Panc1 (cell line): ENCODE measurements around the gene RBBP7. TPM values are rescaled to one million over a fixed set of nuclear protein-coding genes. Genes with fewer than 3 reads are reported as not detected.

Source experiments
- ATAC-seq: fragments of 200-7000 bp; cut with Tn5 transposase; 2 replicates; pipeline ENCODE4 v1.9.1; 2020; ENCODE audit warnings: mild to moderate bottlenecking, moderate library complexity
- BruUV-seq: library from RNA; stranded (reverse); fragments of 400-500 nt; replicated peaks from 2 replicates; lab custom pipeline; 2021; lab: Mats Ljungman, UMichigan
- CTCF ChIA-PET: fragments of 300-600 bp; sonication (Branson Sonifier 250); formaldehyde crosslinking; loops from one replicate; lab custom pipeline; 2022; ENCODE audit warnings: antibody characterized with exemption; lab: Charles Lee
- POLR2A ChIA-PET: fragments of 300-600 bp; sonication (Branson Sonifier 250); formaldehyde crosslinking; loops from one replicate; lab custom pipeline; 2022; ENCODE audit warnings: antibody characterized with exemption; lab: Charles Lee
- DNase-seq: peaks from one replicate; pipeline ENCODE4 v3.0.0-alpha.2; 2010; ENCODE audit warnings: low read depth, low spot score
- H3K27ac ChIP-seq: 2 replicates; pipeline ENCODE4 v1.5.1; 2011; ENCODE audit warnings: mild to moderate bottlenecking, low read length, inconsistent platforms
- H3K27me3 ChIP-seq: fragments of 200-500 bp; sonication (Bioruptor generic); 2 replicates; pipeline ENCODE4 v1.6.0; 2014; ENCODE audit warnings: low read length, inconsistent platforms; ENCODE audit not compliant: control insufficient read depth, insufficient read depth
- H3K36me3 ChIP-seq: fragments of 200-500 bp; sonication (Bioruptor generic); 2 replicates; pipeline ENCODE4 v1.5.1; 2014; ENCODE audit warnings: inconsistent platforms, mild to moderate bottlenecking, low read length, moderate library complexity; ENCODE audit not compliant: control insufficient read depth, insufficient read depth
- H3K4me1 ChIP-seq: 2 replicates; pipeline ENCODE4 v1.5.1; 2011; ENCODE audit warnings: inconsistent platforms, mild to moderate bottlenecking, low read length, moderate library complexity; ENCODE audit not compliant: control insufficient read depth, insufficient read depth
- H3K4me3 ChIP-seq, 2 experiments: 2 replicates each; pipeline ENCODE4 v1.5.1; 2011 to 2012; ENCODE audit warnings: low read depth in 2 of 2, low read length in 2 of 2, mild to moderate bottlenecking in 2 of 2, inconsistent platforms in 1 of 2, moderate library complexity in 1 of 2
- H3K9me3 ChIP-seq: fragments of 200-500 bp; sonication (Bioruptor generic); 2 replicates; pipeline ENCODE4 v1.5.1; 2014; ENCODE audit warnings: low read depth, mild to moderate bottlenecking, inconsistent platforms, low read length, moderate library complexity; ENCODE audit not compliant: control insufficient read depth, insufficient read depth
- POLR2AphosphoS5 ChIP-seq: IDR thresholded peaks from 2 replicates; pipeline ENCODE4 v1.6.1; 2012; ENCODE audit warnings: mild to moderate bottlenecking, low read depth, low read length, moderate library complexity
- SIN3A ChIP-seq: IDR thresholded peaks from 2 replicates; pipeline ENCODE4 v1.6.1; 2012; ENCODE audit warnings: low read depth, mild to moderate bottlenecking, low read length, moderate library complexity, borderline replicate concordance; ENCODE audit not compliant: insufficient read depth
- TCF7L2 ChIP-seq: IDR thresholded peaks from 2 replicates; pipeline ENCODE4 v1.6.1; 2011; ENCODE audit warnings: mild to moderate bottlenecking, low read depth, low read length, inconsistent platforms
- in situ Hi-C: cut with HindIII; loops from 2 replicates; pipeline ENCODE4 v1.10.0; 2016; ENCODE audit warnings: low sequenced_read_pairs, low pct_unique_long_range_greater_than_20kb
- intact Hi-C: fragments of 100-400 bp; cut with micrococcal nuclease; formaldehyde crosslinking; loops from one replicate; pipeline ENCODE4 v1.10.0; 2022; ENCODE audit not compliant: unreplicated experiment
- total RNA-seq: library from RNA; stranded (reverse); gene quantifications from one replicate; pipeline ENCODE4 v1.2.1, GENCODE V29; 2021; ENCODE audit not compliant: unreplicated experiment
- TF ChIP-seq, protein P1 (sequence below): fragments of 450-650 bp; IDR thresholded peaks from 2 replicates; pipeline ENCODE4 v1.5.1; 2017; ENCODE audit warnings: mild to moderate bottlenecking
- TF ChIP-seq, protein P2 (sequence below), 2 experiments: IDR thresholded peaks; 2 replicates each; pipeline ENCODE4 v1.6.1; 2011 to 2012; ENCODE audit warnings: low read depth in 2 of 2, control low read depth in 1 of 2, low read length in 1 of 2, mild to moderate bottlenecking in 1 of 2, moderate library complexity in 1 of 2; ENCODE audit not compliant: insufficient read depth in 1 of 2

The RBBP7 gene
- total RNA-seq, 1 experiment from 2014 or later = 95.8 TPM

DNA sequence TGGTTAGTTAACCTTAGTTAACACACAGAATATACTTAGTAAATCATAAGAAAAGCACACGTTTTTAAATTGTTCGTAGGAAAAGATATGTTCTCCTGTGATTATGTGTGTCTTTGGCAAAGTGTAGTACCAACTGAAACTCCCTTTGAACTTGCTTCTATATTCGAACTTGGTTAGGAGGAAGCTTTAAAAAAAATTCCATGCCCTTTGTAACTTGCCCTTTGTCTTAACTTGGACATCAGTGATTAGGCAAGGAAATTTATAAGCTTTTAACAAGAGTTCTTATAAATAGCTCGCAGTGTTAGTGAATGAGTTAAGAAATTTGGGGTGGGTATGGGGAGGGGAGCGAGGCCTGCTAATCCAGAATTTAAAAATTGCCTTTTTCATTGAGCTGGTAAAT, 50.5 kb downstream of the RBBP7 start:
- DNase-seq (no peak), ATAC-seq (no peak)
- Histone ChIP-seq H3K27ac (no peak overlapping the region), H3K9me3 (no peaks in the 10 kb centered on the region), H3K36me3 (peaks cover 2% of the 10 kb centered on the region; the same call in 1 of the 2 replicates), H3K27me3 (no peaks in the 10 kb centered on the region), H3K4me1 (no peaks in the 10 kb centered on the region), H3K4me3 (no peak overlapping the region)
- intact Hi-C loops = no loop called here
- BruUV-seq = no TSS peak
- POLR2A ChIA-PET = no interaction called here
- TF ChIP-seq, protein P1, sequence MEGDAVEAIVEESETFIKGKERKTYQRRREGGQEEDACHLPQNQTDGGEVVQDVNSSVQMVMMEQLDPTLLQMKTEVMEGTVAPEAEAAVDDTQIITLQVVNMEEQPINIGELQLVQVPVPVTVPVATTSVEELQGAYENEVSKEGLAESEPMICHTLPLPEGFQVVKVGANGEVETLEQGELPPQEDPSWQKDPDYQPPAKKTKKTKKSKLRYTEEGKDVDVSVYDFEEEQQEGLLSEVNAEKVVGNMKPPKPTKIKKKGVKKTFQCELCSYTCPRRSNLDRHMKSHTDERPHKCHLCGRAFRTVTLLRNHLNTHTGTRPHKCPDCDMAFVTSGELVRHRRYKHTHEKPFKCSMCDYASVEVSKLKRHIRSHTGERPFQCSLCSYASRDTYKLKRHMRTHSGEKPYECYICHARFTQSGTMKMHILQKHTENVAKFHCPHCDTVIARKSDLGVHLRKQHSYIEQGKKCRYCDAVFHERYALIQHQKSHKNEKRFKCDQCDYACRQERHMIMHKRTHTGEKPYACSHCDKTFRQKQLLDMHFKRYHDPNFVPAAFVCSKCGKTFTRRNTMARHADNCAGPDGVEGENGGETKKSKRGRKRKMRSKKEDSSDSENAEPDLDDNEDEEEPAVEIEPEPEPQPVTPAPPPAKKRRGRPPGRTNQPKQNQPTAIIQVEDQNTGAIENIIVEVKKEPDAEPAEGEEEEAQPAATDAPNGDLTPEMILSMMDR = no peak
- TF ChIP-seq, protein P2, sequence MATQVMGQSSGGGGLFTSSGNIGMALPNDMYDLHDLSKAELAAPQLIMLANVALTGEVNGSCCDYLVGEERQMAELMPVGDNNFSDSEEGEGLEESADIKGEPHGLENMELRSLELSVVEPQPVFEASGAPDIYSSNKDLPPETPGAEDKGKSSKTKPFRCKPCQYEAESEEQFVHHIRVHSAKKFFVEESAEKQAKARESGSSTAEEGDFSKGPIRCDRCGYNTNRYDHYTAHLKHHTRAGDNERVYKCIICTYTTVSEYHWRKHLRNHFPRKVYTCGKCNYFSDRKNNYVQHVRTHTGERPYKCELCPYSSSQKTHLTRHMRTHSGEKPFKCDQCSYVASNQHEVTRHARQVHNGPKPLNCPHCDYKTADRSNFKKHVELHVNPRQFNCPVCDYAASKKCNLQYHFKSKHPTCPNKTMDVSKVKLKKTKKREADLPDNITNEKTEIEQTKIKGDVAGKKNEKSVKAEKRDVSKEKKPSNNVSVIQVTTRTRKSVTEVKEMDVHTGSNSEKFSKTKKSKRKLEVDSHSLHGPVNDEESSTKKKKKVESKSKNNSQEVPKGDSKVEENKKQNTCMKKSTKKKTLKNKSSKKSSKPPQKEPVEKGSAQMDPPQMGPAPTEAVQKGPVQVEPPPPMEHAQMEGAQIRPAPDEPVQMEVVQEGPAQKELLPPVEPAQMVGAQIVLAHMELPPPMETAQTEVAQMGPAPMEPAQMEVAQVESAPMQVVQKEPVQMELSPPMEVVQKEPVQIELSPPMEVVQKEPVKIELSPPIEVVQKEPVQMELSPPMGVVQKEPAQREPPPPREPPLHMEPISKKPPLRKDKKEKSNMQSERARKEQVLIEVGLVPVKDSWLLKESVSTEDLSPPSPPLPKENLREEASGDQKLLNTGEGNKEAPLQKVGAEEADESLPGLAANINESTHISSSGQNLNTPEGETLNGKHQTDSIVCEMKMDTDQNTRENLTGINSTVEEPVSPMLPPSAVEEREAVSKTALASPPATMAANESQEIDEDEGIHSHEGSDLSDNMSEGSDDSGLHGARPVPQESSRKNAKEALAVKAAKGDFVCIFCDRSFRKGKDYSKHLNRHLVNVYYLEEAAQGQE (IDR thresholded peaks at IDR 0.05; ENCODE audit: insufficient read depth in 1 of 2, low read depth in 2 of 2, low read length in 1 of 2) = no peak
- TF ChIP-seq TCF7L2 (no peak), SIN3A (no peak), POLR2AphosphoS5 (no peak)
- CTCF ChIA-PET = no interaction called here
- in situ Hi-C loops = no loop called here

DNA sequence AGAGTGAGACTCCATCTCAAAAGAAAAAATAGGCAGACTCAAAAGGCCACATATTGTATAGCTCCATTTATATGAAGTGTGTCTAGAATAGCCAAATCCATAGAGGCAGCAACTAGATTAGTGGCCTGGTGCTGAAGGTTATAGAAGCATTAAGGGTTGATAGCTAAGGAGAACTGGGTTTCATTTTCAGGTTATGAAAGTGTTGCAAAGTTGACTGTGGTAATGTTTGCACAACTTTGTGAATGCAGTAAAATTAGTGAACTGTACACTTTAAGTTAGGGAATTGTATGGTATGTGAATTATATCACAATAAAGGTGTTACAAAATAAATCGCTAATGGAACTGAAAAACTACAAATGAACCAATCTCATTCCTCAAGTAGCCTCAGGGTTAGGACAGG, 55.6 kb downstream of the RBBP7 start:
- no peak for TF ChIP-seq TCF7L2
- TF ChIP-seq, protein P1 = no peak
- no peak for TF ChIP-seq POLR2AphosphoS5
- TF ChIP-seq, protein P2 (IDR thresholded peaks at IDR 0.05; ENCODE audit: insufficient read depth in 1 of 2, low read depth in 2 of 2, low read length in 1 of 2) = no peak
- no peak for TF ChIP-seq SIN3A
- Histone ChIP-seq H3K4me1 (no peaks in the 10 kb centered on the region), H3K27me3 (no peaks in the 10 kb centered on the region), H3K36me3 (peaks cover 2% of the 10 kb centered on the region; the same call in 1 of the 2 replicates), H3K4me3 (no peak overlapping the region), H3K27ac (no peak overlapping the region), H3K9me3 (no peaks in the 10 kb centered on the region)
- DNase-seq (no peak), ATAC-seq (no peak)
- ChIA-PET CTCF (no interaction called here), POLR2A (no interaction called here)
- in situ Hi-C loops = no loop called here
- intact Hi-C loops = no loop called here
- no TSS peak for BruUV-seq
